Measurements from ENCODE around the gene SLC16A9.
A peak's percentile ranks its signal among the peaks of the same experiment; 100 is the strongest.

The SLC16A9 gene

GRCh38 chr10:59624136-59624535 lies 85.5 kb downstream of the SLC16A9 start:
- TF ChIP-seq CTCF (IDR thresholded peaks at IDR 0.05; ENCODE audit: low read depth, low read length): no peak
- no peak overlapping the region for H3K4me3 ChIP-seq (replicated peaks in 1 of 2; ENCODE audit: low read depth in 2 of 2, low read length in 2 of 2)
- no peak for DNase-seq (ENCODE audit: low read depth in 2 of 2)

- peak; percentile 54 to 57 for DNase-seq (ENCODE audit: low read depth in 2 of 2)
- H3K4me3 ChIP-seq (replicated peaks in 1 of 2; ENCODE audit: low read depth in 2 of 2, low read length in 2 of 2): no peak overlapping the region
- no peak for TF ChIP-seq CTCF (IDR thresholded peaks at IDR 0.05; ENCODE audit: low read depth, low read length)
These were observed 86.2 kb downstream of the SLC16A9 start for GRCh38 chr10:59623133-59624121.

- TF ChIP-seq CTCF (IDR thresholded peaks at IDR 0.05; ENCODE audit: low read depth, low read length): peak; percentile 45
- H3K4me3 ChIP-seq (replicated peaks in 1 of 2; ENCODE audit: low read depth in 2 of 2, low read length in 2 of 2): no peak overlapping the region
- DNase-seq (ENCODE audit: low read depth in 2 of 2): peak; percentile 77 to 80
These were observed 87.1 kb downstream of the SLC16A9 start for GRCh38 chr10:59622320-59623132.

- no peak for DNase-seq (ENCODE audit: low read depth in 2 of 2)
- H3K4me3 ChIP-seq (replicated peaks in 1 of 2; ENCODE audit: low read depth in 2 of 2, low read length in 2 of 2): no peak overlapping the region
- no peak for TF ChIP-seq CTCF (IDR thresholded peaks at IDR 0.05; ENCODE audit: low read depth, low read length)
These were observed 87.9 kb downstream of the SLC16A9 start for GRCh38 chr10:59621771-59622170.

GRCh38 chr10:59618666-59619065 lies 91.0 kb downstream of the SLC16A9 start:
- no peak for DNase-seq (ENCODE audit: low read depth in 2 of 2)
- H3K4me3 ChIP-seq (replicated peaks in 1 of 2; ENCODE audit: low read depth in 2 of 2, low read length in 2 of 2): no peak overlapping the region

GRCh38 chr10:59617996-59618395 lies 91.7 kb downstream of the SLC16A9 start:
- no peak for DNase-seq (ENCODE audit: low read depth in 2 of 2)
- H3K4me3 ChIP-seq (replicated peaks in 1 of 2; ENCODE audit: low read depth in 2 of 2, low read length in 2 of 2): no peak overlapping the region
- no peak for TF ChIP-seq CTCF (IDR thresholded peaks at IDR 0.05; ENCODE audit: low read depth, low read length)

More at GRCh38 chr10:59618666-59619065, 91.0 kb downstream of the SLC16A9 start:
- no peak for TF ChIP-seq CTCF (IDR thresholded peaks at IDR 0.05; ENCODE audit: low read depth, low read length)
